Ascending aorta (tissue), 2 donors: ENCODE data around the gene OBSL1. TPM values are rescaled to one million over a fixed set of nuclear protein-coding genes. Genes with fewer than 3 reads are reported as not detected.

Experiments used
- DNase-seq, 2 donors: peaks; one replicate each; pipeline ENCODE4 v3.0.0-alpha.2; 2019; ENCODE audit warnings: low spot score in 2 of 2
- H3K27ac ChIP-seq, 2 donors: fragments of 200-600 bp; sonication (generic); one replicate each; pipeline ENCODE4 v1.5.1; 2016 to 2017; ENCODE audit warnings: mild to moderate bottlenecking in 1 of 2
- H3K27me3 ChIP-seq: fragments of 200-600 bp; sonication (generic); one replicate; pipeline ENCODE4 v1.5.1; 2017
- H3K36me3 ChIP-seq, 2 donors: fragments of 200-600 bp; sonication (generic); one replicate each; pipeline ENCODE4 v1.5.1; 2016
- H3K4me1 ChIP-seq, 2 donors: fragments of 200-600 bp; sonication (generic); one replicate each; pipeline ENCODE4 v1.5.1; 2016 to 2017; ENCODE audit warnings: mild to moderate bottlenecking in 1 of 2
- H3K4me3 ChIP-seq, 2 donors: fragments of 200-600 bp; sonication (generic); one replicate each; pipeline ENCODE4 v1.5.1; 2016 to 2017; ENCODE audit warnings: mild to moderate bottlenecking in 1 of 2
- H3K9me3 ChIP-seq, 2 donors: fragments of 200-600 bp; sonication (generic); one replicate each; pipeline ENCODE4 v1.5.1; 2016
- CTCF ChIP-seq, 3 experiments: fragments of 200-600 bp in 2 of 3; fragments of 450-650 bp in 1 of 3; sonication (generic) in 2 of 3; IDR thresholded peaks; one replicate each; pipeline ENCODE4 v1.5.1; 2016 to 2019; ENCODE audit warnings: antibody characterized with exemption in 3 of 3, mild to moderate bottlenecking in 1 of 3, moderate library complexity in 1 of 3
- intact Hi-C: fragments of 100-400 bp; cut with DNase I; formaldehyde crosslinking; loops from one replicate; pipeline ENCODE4 v1.15.1; 2023
- total RNA-seq: library from RNA; depleted of rRNA; stranded (reverse); fragments of >200 nt; gene quantifications from one replicate; pipeline ENCODE4 v1.1.0, GENCODE V29; 2016

Gene OBSL1
- total RNA-seq, 1 donor from 2014 or later: 151 TPM

- no peak overlapping the region for H3K27ac ChIP-seq
- no peak for DNase-seq
- peaks cover 5 to 23% of the 10 kb centered on the region in 2 donors for H3K4me1 ChIP-seq
- intact Hi-C loops: no loop called here
- no peak overlapping the region for H3K4me3 ChIP-seq
- no peak for TF ChIP-seq CTCF (IDR thresholded peaks at IDR 0.05)
- H3K27me3 ChIP-seq: peaks cover 4% of the 10 kb centered on the region
- peaks cover 40 to 47% of the 10 kb centered on the region in 2 donors for H3K36me3 ChIP-seq
- no peaks in the 10 kb centered on the region for H3K9me3 ChIP-seq
Observed at GRCh38 chr2:219506802-219507526, 64.4 kb downstream of the OBSL1 start.

- no peak for DNase-seq
- H3K27me3 ChIP-seq: peaks cover 4% of the 10 kb centered on the region
- TF ChIP-seq CTCF (IDR thresholded peaks at IDR 0.05): no peak
- peaks cover 40 to 51% of the 10 kb centered on the region in 2 donors for H3K36me3 ChIP-seq
- H3K4me3 ChIP-seq: no peak overlapping the region
- peaks cover 5 to 23% of the 10 kb centered on the region in 2 donors for H3K4me1 ChIP-seq
- intact Hi-C loops: no loop called here
- H3K27ac ChIP-seq: no peak overlapping the region
- H3K9me3 ChIP-seq: no peaks in the 10 kb centered on the region
Observed at GRCh38 chr2:219506153-219506801, 65.1 kb downstream of the OBSL1 start.

GRCh38 chr2:219505585-219505984, 65.8 kb downstream of the OBSL1 start:
- TF ChIP-seq CTCF (IDR thresholded peaks at IDR 0.05): no peak
- no peak overlapping the region for H3K27ac ChIP-seq
- intact Hi-C loops: no loop called here
- H3K36me3 ChIP-seq: peaks cover 40 to 51% of the 10 kb centered on the region in 2 donors
- H3K27me3 ChIP-seq: no peaks in the 10 kb centered on the region
- H3K9me3 ChIP-seq: no peaks in the 10 kb centered on the region
- no peak for DNase-seq
- no peak overlapping the region for H3K4me3 ChIP-seq
- H3K4me1 ChIP-seq: peaks cover 5 to 20% of the 10 kb centered on the region in 2 donors

GRCh38 chr2:219502618-219503017, 68.7 kb downstream of the OBSL1 start:
- Histone ChIP-seq H3K4me1 (peaks cover 7 to 8% of the 10 kb centered on the region in 2 donors), H3K9me3 (no peaks in the 10 kb centered on the region), H3K27ac (no peak overlapping the region), H3K27me3 (no peaks in the 10 kb centered on the region), H3K4me3 (no peak overlapping the region), H3K36me3 (peaks cover 40 to 51% of the 10 kb centered on the region in 2 donors)
- TF ChIP-seq CTCF (IDR thresholded peaks at IDR 0.05): no peak
- intact Hi-C loops: no loop called here
- DNase-seq: no peak

- DNase-seq: no peak
- H3K4me1 ChIP-seq: peaks cover 10 to 11% of the 10 kb centered on the region in 2 donors
- H3K4me3 ChIP-seq: no peak overlapping the region
- no peaks in the 10 kb centered on the region for H3K27me3 ChIP-seq
- intact Hi-C loops: loop anchor here (1.0 kb wide), 1 partner anchor 40 kb away; no protein-coding TSS in a partner anchor
- peaks cover 40 to 51% of the 10 kb centered on the region in 2 donors for H3K36me3 ChIP-seq
- no peak for TF ChIP-seq CTCF (IDR thresholded peaks at IDR 0.05)
- H3K9me3 ChIP-seq: no peaks in the 10 kb centered on the region
- H3K27ac ChIP-seq: no peak overlapping the region
Observed at GRCh38 chr2:219501849-219502248, 69.5 kb downstream of the OBSL1 start.

Other genes with a start within 250 kb of the OBSL1 start
- gene RESP18, start 238.8 kb downstream of the OBSL1 start, total RNA-seq: not detected
- gene DNPEP, start 183.6 kb downstream of the OBSL1 start, total RNA-seq: 113 TPM
- 182 TPM for gene DES, start 153.2 kb downstream of the OBSL1 start, total RNA-seq
- gene SPEG, start 136.7 kb downstream of the OBSL1 start, total RNA-seq: 390 TPM
- 11.4 TPM for gene GMPPA, start 72.6 kb downstream of the OBSL1 start, total RNA-seq
- gene ASIC4, start 57.1 kb downstream of the OBSL1 start, total RNA-seq: not detected
- 249 TPM for gene CHPF, start 27.7 kb downstream of the OBSL1 start, total RNA-seq
- gene TMEM198, start 27.5 kb downstream of the OBSL1 start, total RNA-seq: 6.0 TPM
- not detected for gene INHA, start 771 bp upstream of the OBSL1 start, total RNA-seq
- 138 TPM for gene STK11IP, start 26.3 kb upstream of the OBSL1 start, total RNA-seq
- 1.8 TPM for gene SLC4A3, start 56.1 kb upstream of the OBSL1 start, total RNA-seq